CD14-positive monocyte (primary cell): Measurements from ENCODE around the gene CD200. TPM values are rescaled to one million over a fixed set of nuclear protein-coding genes. Genes with fewer than 3 reads are reported as not detected.

ENCODE experiments used
- DNase-seq, 3 donors: peaks; one replicate each; pipeline ENCODE4 v3.0.0-alpha.2; 2011 to 2022
- H2AFZ ChIP-seq: 2 replicates; pipeline ENCODE4 v1.6.0; 2012; ENCODE audit warnings: mild to moderate bottlenecking, low read depth, low read length, inconsistent platforms; ENCODE audit not compliant: insufficient read depth, poor library complexity, severe bottlenecking
- H3K27ac ChIP-seq, 2 donors: 1 replicate in 1 of 2; 2 replicates in 1 of 2; pipeline ENCODE4 v1.5.1; 2012 to 2013; ENCODE audit warnings: low read length in 2 of 2, control low read depth in 1 of 2, inconsistent platforms in 1 of 2, low read depth in 1 of 2, mild to moderate bottlenecking in 1 of 2
- H3K27me3 ChIP-seq, 2 donors: one replicate each; pipeline versions ENCODE4 v1.6.0 to v1.6.1; 2011 to 2013; ENCODE audit warnings: low read length in 2 of 2; ENCODE audit not compliant: control insufficient read depth in 2 of 2, insufficient read depth in 2 of 2
- H3K36me3 ChIP-seq, 2 donors: replicated peaks in 1 of 2; 1 replicate in 1 of 2; 2 replicates in 1 of 2; pipeline versions ENCODE4 v1.5.1 to v1.6.1; 2012 to 2013; ENCODE audit warnings: low read length in 2 of 2, control low read depth in 1 of 2, inconsistent platforms in 1 of 2, mild to moderate bottlenecking in 1 of 2; ENCODE audit not compliant: insufficient read depth in 2 of 2, control insufficient read depth in 1 of 2
- H3K4me1 ChIP-seq, 2 donors: 1 replicate in 1 of 2; 2 replicates in 1 of 2; pipeline versions ENCODE4 v1.5.1 to v1.6.1; 2012 to 2013; ENCODE audit warnings: low read length in 2 of 2, control low read depth in 1 of 2, inconsistent platforms in 1 of 2, mild to moderate bottlenecking in 1 of 2, moderate library complexity in 1 of 2; ENCODE audit not compliant: insufficient read depth in 2 of 2, control insufficient read depth in 1 of 2
- H3K4me2 ChIP-seq: replicated peaks from 2 replicates; pipeline ENCODE3; 2012; ENCODE audit warnings: low read length, moderate library complexity, mild to moderate bottlenecking; ENCODE audit not compliant: poor library complexity, severe bottlenecking; ENCODE audit errors: extremely low read depth
- H3K4me3 ChIP-seq, 3 experiments: fragments of 200-600 bp in 1 of 3; sonication (generic) in 1 of 3; replicated peaks in 1 of 3; 1 replicate in 2 of 3; 2 replicates in 1 of 3; pipeline ENCODE4 v1.5.1; 2011 to 2013; ENCODE audit warnings: low read length in 3 of 3, mild to moderate bottlenecking in 3 of 3, control low read depth in 2 of 3, low read depth in 2 of 3, inconsistent platforms in 1 of 3, moderate library complexity in 1 of 3
- H3K79me2 ChIP-seq: 2 replicates; pipeline ENCODE4 v1.6.0; 2012; ENCODE audit warnings: mild to moderate bottlenecking, control low read depth, inconsistent platforms, low read length, moderate library complexity; ENCODE audit not compliant: insufficient read depth
- H3K9ac ChIP-seq: 2 replicates; pipeline ENCODE4 v1.6.0; 2017; ENCODE audit warnings: low read length, mild to moderate bottlenecking; ENCODE audit not compliant: insufficient read depth, poor library complexity, severe bottlenecking
- H3K9me3 ChIP-seq, 2 donors: replicated peaks in 1 of 2; 1 replicate in 1 of 2; 2 replicates in 1 of 2; pipeline versions ENCODE4 v1.5.1 to v1.6.1; 2012 to 2013; ENCODE audit warnings: low read length in 2 of 2, control low read depth in 1 of 2; ENCODE audit not compliant: control insufficient read depth in 1 of 2, insufficient read depth in 1 of 2
- H4K20me1 ChIP-seq: 2 replicates; pipeline ENCODE4 v1.6.0; 2012; ENCODE audit warnings: mild to moderate bottlenecking, low read length, control low read depth, moderate library complexity; ENCODE audit not compliant: insufficient read depth
- H3K27ac Mint-ChIP-seq, 7 donors: one replicate each; pipeline ENCODE4 v1.8.0; 2020; ENCODE audit warnings: mild to moderate bottlenecking in 7 of 7, mixed read lengths in 7 of 7, moderate library complexity in 6 of 7, inconsistent platforms in 2 of 7
- H3K27me3 Mint-ChIP-seq, 3 donors: one replicate each; pipeline ENCODE4 v1.8.0; 2021 to 2022; ENCODE audit warnings: low read depth in 3 of 3, mild to moderate bottlenecking in 3 of 3, mixed read lengths in 3 of 3, moderate library complexity in 3 of 3, inconsistent platforms in 1 of 3
- H3K36me3 Mint-ChIP-seq, 2 donors: one replicate each; pipeline ENCODE4 v1.8.0; 2020; ENCODE audit warnings: mixed read lengths in 2 of 2, inconsistent platforms in 1 of 2, mild to moderate bottlenecking in 1 of 2
- H3K4me1 Mint-ChIP-seq: one replicate; pipeline ENCODE4 v1.8.0; 2020; ENCODE audit warnings: mild to moderate bottlenecking, mixed read lengths
- H3K4me3 Mint-ChIP-seq, 2 donors: one replicate each; pipeline ENCODE4 v1.8.0; 2020; ENCODE audit warnings: mild to moderate bottlenecking in 2 of 2, mixed read lengths in 2 of 2, moderate library complexity in 1 of 2
- H3K9me3 Mint-ChIP-seq, 7 donors: one replicate each; pipeline ENCODE4 v1.8.0; 2020 to 2022; ENCODE audit warnings: mixed read lengths in 7 of 7, mild to moderate bottlenecking in 6 of 7, moderate library complexity in 6 of 7, inconsistent platforms in 2 of 7
- WGBS: methylation state at CpG from one replicate; pipeline ENCODE4 v1.1.5; 2013; ENCODE audit warnings: missing lambda C conversion rate; ENCODE audit not compliant: insufficient coverage; 5-methylcytosine and 5-hydroxymethylcytosine counted together
- intact Hi-C, 2 donors: fragments of 100-400 bp; cut with micrococcal nuclease; formaldehyde crosslinking; loops; one replicate each; pipeline versions ENCODE4 v1.15.0 to v1.15.1; 2023
- polyA plus RNA-seq, 3 donors: library from polyadenylated mRNA; depleted of rRNA in 1 of 3; unstranded in 2 of 3; stranded (reverse) in 1 of 3; fragments of 300-500 nt in 2 of 3; fragments of >200 nt in 1 of 3; fragmentation: Illumina TruSeq in 2 of 3; gene quantifications; 1 replicate in 2 of 3; 2 replicates in 1 of 3; pipeline ENCODE4 v1.2.3, GENCODE V29; 2012 to 2021
- TF ChIP-seq, protein P1 (sequence below): fragments of 200-600 bp; IDR thresholded peaks from one replicate; pipeline ENCODE4 v1.8.0; 2022; ENCODE audit warnings: antibody characterized with exemption, mild to moderate bottlenecking

Gene CD200
- polyA plus RNA-seq, 3 donors = 0.12 to 0.13 TPM; not detected in 1

DNA sequence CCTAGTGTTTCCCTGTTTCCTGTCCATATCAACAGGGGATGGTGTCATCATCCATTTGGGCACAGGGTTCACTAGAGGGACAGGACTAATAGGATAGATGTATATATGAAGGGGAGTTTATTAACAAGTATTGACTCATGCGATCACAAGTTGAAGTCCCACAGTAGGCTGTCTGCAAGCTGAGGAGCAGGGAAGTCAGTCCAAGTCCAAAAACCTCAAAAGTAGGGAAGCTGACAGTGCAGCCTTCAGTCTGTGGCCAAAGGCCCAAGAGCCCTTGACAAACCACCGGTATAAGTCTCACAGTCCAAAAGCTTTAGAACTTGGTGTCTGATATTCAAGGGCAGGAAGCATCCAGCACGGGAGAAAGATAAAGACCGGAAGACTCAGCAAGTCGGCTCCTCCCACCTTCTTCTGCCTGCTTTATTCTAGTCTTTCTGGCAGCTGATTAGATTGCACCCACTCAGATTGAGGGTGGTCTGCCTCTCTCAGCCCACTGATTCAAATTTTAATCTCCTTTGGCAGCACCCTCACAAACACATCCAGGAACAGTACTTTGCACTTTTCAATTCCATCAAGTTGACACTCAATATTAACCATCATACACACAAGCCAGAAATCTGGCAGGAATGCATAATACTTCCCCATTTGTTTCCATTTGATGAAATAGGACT lies 43.4 kb downstream of the CD200 start:
- Mint-ChIP-seq H3K36me3 (no peaks in the 10 kb centered on the region), H3K9me3 (no peaks in the 10 kb centered on the region), H3K4me3 (no peak overlapping the region), H3K27ac (peak overlapping the region in 5 of 7 donors; percentile 22 to 82 (median 55)), H3K4me1 (peaks cover 73% of the 10 kb centered on the region), H3K27me3 (peaks cover 0 to 3% (median 0%) of the 10 kb centered on the region in 3 donors)
- no peaks in the 10 kb centered on the region for H3K9me3 ChIP-seq
- no peaks in the 10 kb centered on the region for H3K36me3 ChIP-seq
- H3K9ac ChIP-seq = no peak overlapping the region
- no peaks in the 10 kb centered on the region for H3K27me3 ChIP-seq
- WGBS = 58% methylated on average over 5 of the region's 5 CpGs
- peak overlapping the region in 1 of 2 donors; percentile 17 for H3K27ac ChIP-seq
- H3K79me2 ChIP-seq = no peaks in the 10 kb centered on the region
- DNase-seq = peak in 1 of 3 donors; percentile 29
- H3K4me3 ChIP-seq = no peak overlapping the region
- H4K20me1 ChIP-seq = no peaks in the 10 kb centered on the region
- no peak overlapping the region for H2AFZ ChIP-seq
- H3K4me2 ChIP-seq = no peak overlapping the region
- TF ChIP-seq, protein P1, sequence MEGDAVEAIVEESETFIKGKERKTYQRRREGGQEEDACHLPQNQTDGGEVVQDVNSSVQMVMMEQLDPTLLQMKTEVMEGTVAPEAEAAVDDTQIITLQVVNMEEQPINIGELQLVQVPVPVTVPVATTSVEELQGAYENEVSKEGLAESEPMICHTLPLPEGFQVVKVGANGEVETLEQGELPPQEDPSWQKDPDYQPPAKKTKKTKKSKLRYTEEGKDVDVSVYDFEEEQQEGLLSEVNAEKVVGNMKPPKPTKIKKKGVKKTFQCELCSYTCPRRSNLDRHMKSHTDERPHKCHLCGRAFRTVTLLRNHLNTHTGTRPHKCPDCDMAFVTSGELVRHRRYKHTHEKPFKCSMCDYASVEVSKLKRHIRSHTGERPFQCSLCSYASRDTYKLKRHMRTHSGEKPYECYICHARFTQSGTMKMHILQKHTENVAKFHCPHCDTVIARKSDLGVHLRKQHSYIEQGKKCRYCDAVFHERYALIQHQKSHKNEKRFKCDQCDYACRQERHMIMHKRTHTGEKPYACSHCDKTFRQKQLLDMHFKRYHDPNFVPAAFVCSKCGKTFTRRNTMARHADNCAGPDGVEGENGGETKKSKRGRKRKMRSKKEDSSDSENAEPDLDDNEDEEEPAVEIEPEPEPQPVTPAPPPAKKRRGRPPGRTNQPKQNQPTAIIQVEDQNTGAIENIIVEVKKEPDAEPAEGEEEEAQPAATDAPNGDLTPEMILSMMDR = no peak
- H3K4me1 ChIP-seq = peaks cover 62 to 69% of the 10 kb centered on the region in 2 donors
- intact Hi-C loops = no loop called here

DNA sequence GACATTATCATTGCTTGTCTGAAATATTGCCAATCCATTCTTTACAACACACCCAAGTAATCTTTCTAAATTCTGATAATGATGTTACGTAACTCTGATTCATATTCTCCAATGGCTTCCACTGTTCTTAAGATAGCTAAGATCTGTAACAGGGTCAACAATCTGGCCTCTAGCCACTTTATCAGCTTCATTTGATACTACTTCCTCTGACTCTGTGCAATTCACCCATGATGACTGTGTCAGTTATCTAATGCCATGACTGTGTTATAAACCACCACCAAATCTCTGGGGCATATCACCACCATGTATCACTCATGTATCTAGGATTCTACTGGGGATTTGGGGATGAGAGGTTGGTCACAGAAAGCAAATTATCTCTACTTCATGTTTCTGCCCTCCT lies 44.0 kb downstream of the CD200 start:
- peak overlapping the region in 5 of 7 donors; percentile 40 to 91 (median 70) for H3K27ac Mint-ChIP-seq

More for the DNA sequence above, 44.0 kb downstream of the CD200 start:
- H3K4me2 ChIP-seq = no peak overlapping the region
- H3K79me2 ChIP-seq = no peaks in the 10 kb centered on the region
- no peaks in the 10 kb centered on the region for H4K20me1 ChIP-seq
- no CpG with 5 or more reads among the region's 1 CpG for WGBS
- H3K27me3 ChIP-seq = no peaks in the 10 kb centered on the region
- H3K27me3 Mint-ChIP-seq = peaks cover 0 to 3% (median 0%) of the 10 kb centered on the region in 3 donors
- H3K4me3 ChIP-seq = no peak overlapping the region
- H3K4me3 Mint-ChIP-seq = no peak overlapping the region
- H2AFZ ChIP-seq = no peak overlapping the region
- H3K9me3 ChIP-seq = no peaks in the 10 kb centered on the region
- peaks cover 74% of the 10 kb centered on the region for H3K4me1 Mint-ChIP-seq
- H3K9ac ChIP-seq = no peak overlapping the region
- TF ChIP-seq, protein P1 = no peak
- H3K36me3 ChIP-seq = no peaks in the 10 kb centered on the region
- no peaks in the 10 kb centered on the region for H3K36me3 Mint-ChIP-seq
- peak; percentile 35 to 60 (median 58) for DNase-seq
- intact Hi-C loops = no loop called here
- peaks cover 67 to 74% of the 10 kb centered on the region in 2 donors for H3K4me1 ChIP-seq
- peak overlapping the region in 1 of 2 donors; percentile 78 for H3K27ac ChIP-seq
- peaks cover 0 to 1% (median 0%) of the 10 kb centered on the region in 7 donors for H3K9me3 Mint-ChIP-seq
